HepG2 (cell line): ENCODE measurements around the gene VPS26B. TPM values are rescaled to one million over a fixed set of nuclear protein-coding genes. Genes with fewer than 3 reads are reported as not detected.

Experiments
- MEF2D ChIP-seq: sonication (generic); formaldehyde crosslinking; IDR thresholded peaks from 2 replicates; pipeline ENCODE4 v1.5.1; 2020; ENCODE audit warnings: mild to moderate bottlenecking, missing genetic modification reagents
- NR3C1 ChIP-seq: sonication (generic); formaldehyde crosslinking; IDR thresholded peaks from 2 replicates; pipeline ENCODE4 v1.4.0; 2020; ENCODE audit warnings: missing genetic modification reagents
- RFXANK ChIP-seq: IDR thresholded peaks from 2 replicates; pipeline ENCODE4 v1.6.1; 2016
- ZBTB2 ChIP-seq: sonication (generic); formaldehyde crosslinking; IDR thresholded peaks from 2 replicates; pipeline ENCODE4 v1.8.0; 2022; ENCODE audit warnings: low read depth, missing genetic modification reagents
- ZEB1 ChIP-seq: IDR thresholded peaks from 2 replicates; pipeline ENCODE4 v1.6.1; 2012; ENCODE audit warnings: mild to moderate bottlenecking, low read depth, inconsistent platforms; ENCODE audit not compliant: insufficient replicate concordance
- ZNF225 ChIP-seq: sonication (generic); formaldehyde crosslinking; IDR thresholded peaks from 2 replicates; pipeline ENCODE4 v1.4.0; 2020; ENCODE audit warnings: mild to moderate bottlenecking, missing genetic modification reagents
- ZNF256 ChIP-seq: sonication (generic); formaldehyde crosslinking; conservative IDR thresholded peaks from 2 replicates; pipeline ENCODE4 v1.4.0; 2020; ENCODE audit warnings: missing genetic modification reagents
- ZNF318 ChIP-seq: sonication (generic); formaldehyde crosslinking; IDR thresholded peaks from 2 replicates; pipeline ENCODE4 v1.4.0; 2020; ENCODE audit warnings: mild to moderate bottlenecking, missing genetic modification reagents
- ZNF550 ChIP-seq: sonication (generic); formaldehyde crosslinking; IDR thresholded peaks from 2 replicates; pipeline ENCODE4 v1.4.0; 2020; ENCODE audit warnings: mild to moderate bottlenecking, missing genetic modification reagents, borderline replicate concordance
- polyA plus RNA-seq, 8 experiments: library from polyadenylated mRNA; depleted of rRNA in 3 of 8; stranded (reverse) in 7 of 8; unstranded in 1 of 8; fragments of >200 nt; fragmentation: Illumina TruSeq in 4 of 8; extraction: Trizol in 4 of 8; gene quantifications; 2 replicates each; pipeline versions ENCODE4 v1.2.1 to v1.2.3, GENCODE V29; 2011 to 2016; ENCODE audit warnings: low read depth in 4 of 8, missing spikeins in 1 of 8, mixed read lengths in 1 of 8; ENCODE audit not compliant: insufficient read depth in 1 of 8
- total RNA-seq, 5 experiments: library from RNA; depleted of rRNA; stranded (reverse); fragments of >200 nt; fragmentation: Illumina TruSeq; extraction: Trizol; gene quantifications; 2 replicates each; pipeline ENCODE4 v1.2.3, GENCODE V29; 2016; ENCODE audit warnings: low read depth in 1 of 5
- TF ChIP-seq, protein P1 (sequence below): sonication (generic); formaldehyde crosslinking; IDR thresholded peaks from one replicate; pipeline ENCODE4 v1.5.1; 2020; ENCODE audit warnings: mild to moderate bottlenecking, missing genetic modification reagents; ENCODE audit errors: not compliant biosample characterization

VPS26B gene
- total and polyA plus RNA-seq, 2 of the 13 experiments (the other 11 are each of a cell fraction or from before 2014, with no cell fraction given): 20.2 to 23.2 TPM

DNA sequence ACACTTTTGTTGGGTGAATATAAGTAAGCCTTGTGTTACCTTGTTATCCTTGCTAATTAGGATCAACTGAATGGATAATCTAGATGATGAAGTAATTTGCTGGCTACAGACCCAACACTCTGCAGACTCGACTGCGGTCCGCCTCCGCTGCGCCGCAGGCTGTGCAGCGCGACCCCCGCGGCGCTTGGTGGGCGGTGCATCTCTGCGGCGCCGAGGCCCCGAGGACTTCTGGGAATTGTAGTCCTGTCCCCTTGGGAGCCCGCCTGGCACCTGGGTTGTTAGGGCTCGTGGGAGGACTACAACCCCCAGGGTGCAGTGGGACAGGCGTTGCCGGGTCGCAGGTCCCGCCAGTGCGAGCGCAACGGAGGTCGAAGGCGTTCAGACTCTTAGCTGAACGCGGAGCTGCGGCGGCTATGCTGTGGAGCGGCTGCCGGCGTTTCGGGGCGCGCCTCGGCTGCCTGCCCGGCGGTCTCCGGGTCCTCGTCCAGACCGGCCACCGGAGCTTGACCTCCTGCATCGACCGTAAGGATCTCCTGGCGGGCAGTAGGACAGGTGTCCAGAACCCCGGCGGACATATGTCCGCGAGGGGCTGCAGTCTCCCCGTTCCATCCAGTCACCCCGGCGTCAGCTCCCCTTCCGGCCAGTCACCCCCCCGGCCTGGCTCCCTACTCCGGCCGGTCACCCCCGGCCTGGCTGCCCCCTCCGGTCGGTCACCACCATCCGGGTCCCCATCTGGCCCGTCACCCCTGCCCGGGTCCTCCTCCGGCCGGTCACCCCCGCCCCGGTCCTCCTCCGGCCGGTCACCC, 28.9 kb downstream of the VPS26B start, which contains the start of the genes ACAD8 and THYN1 (continued):
- TF ChIP-seq, protein P1, sequence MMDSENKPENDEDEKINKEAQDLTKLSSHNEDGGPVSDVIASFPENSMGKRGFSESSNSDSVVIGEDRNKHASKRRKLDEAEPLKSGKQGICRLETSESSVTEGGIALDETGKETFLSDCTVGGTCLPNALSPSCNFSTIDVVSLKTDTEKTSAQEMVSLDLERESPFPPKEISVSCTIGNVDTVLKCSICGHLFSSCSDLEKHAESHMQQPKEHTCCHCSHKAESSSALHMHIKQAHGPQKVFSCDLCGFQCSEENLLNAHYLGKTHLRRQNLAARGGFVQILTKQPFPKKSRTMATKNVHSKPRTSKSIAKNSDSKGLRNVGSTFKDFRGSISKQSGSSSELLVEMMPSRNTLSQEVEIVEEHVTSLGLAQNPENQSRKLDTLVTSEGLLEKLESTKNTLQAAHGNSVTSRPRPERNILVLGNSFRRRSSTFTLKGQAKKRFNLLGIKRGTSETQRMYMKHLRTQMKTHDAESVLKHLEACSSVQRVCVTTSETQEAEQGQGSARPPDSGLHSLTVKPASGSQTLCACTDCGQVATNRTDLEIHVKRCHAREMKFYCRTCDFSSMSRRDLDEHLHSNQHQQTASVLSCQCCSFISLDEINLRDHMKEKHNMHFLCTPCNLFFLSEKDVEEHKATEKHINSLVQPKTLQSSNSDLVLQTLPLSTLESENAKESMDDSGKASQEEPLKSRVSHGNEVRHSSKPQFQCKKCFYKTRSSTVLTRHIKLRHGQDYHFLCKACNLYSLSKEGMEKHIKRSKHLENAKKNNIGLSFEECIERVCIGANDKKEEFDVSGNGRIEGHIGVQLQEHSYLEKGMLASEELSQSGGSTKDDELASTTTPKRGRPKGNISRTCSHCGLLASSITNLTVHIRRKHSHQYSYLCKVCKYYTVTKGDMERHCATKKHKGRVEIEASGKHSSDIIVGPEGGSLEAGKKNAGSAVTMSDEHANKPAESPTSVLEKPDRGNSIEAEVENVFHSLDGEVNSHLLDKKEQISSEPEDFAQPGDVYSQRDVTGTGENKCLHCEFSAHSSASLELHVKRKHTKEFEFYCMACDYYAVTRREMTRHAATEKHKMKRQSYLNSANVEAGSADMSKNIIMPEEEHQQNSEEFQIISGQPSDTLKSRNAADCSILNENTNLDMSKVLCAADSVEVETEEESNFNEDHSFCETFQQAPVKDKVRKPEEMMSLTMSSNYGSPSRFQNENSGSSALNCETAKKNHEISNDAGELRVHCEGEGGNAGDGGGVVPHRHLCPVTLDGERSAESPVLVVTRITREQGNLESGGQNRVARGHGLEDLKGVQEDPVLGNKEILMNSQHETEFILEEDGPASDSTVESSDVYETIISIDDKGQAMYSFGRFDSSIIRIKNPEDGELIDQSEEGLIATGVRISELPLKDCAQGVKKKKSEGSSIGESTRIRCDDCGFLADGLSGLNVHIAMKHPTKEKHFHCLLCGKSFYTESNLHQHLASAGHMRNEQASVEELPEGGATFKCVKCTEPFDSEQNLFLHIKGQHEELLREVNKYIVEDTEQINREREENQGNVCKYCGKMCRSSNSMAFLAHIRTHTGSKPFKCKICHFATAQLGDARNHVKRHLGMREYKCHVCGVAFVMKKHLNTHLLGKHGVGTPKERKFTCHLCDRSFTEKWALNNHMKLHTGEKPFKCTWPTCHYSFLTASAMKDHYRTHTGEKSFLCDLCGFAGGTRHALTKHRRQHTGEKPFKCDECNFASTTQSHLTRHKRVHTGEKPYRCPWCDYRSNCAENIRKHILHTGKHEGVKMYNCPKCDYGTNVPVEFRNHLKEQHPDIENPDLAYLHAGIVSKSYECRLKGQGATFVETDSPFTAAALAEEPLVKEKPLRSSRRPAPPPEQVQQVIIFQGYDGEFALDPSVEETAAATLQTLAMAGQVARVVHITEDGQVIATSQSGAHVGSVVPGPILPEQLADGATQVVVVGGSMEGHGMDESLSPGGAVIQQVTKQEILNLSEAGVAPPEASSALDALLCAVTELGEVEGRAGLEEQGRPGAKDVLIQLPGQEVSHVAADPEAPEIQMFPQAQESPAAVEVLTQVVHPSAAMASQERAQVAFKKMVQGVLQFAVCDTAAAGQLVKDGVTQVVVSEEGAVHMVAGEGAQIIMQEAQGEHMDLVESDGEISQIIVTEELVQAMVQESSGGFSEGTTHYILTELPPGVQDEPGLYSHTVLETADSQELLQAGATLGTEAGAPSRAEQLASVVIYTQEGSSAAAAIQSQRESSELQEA: peak; percentile 34
- TF ChIP-seq RFXANK (CRISPR knock-in tag): no peak
- no peak for TF ChIP-seq ZNF256 (CRISPR knock-in tag)
- no peak for TF ChIP-seq ZBTB2 (CRISPR knock-in tag)
- no peak for TF ChIP-seq NR3C1 (CRISPR knock-in tag)
- no peak; the same call in 1 of the 2 replicates for TF ChIP-seq MEF2D (CRISPR knock-in tag)
- TF ChIP-seq ZNF550 (CRISPR knock-in tag): no peak
- TF ChIP-seq ZNF225 (CRISPR knock-in tag): no peak
- no peak for TF ChIP-seq ZNF318 (CRISPR knock-in tag)
- TF ChIP-seq ZEB1: no peak
